Esophagus muscularis mucosa (tissue), 3 donors: Measurements from ENCODE around the gene FAM98C.

ENCODE experiments used
- POLR2AphosphoS5 ChIP-seq, 2 donors: sonication (generic); formaldehyde crosslinking; IDR thresholded peaks; one replicate each; pipeline ENCODE4 v1.6.1; 2017; ENCODE audit warnings: antibody characterized with exemption in 2 of 2
- TF ChIP-seq, protein P1 (sequence below), 3 experiments: fragments of 200-600 bp in 2 of 3; fragments of 450-650 bp in 1 of 3; sonication (generic) in 2 of 3; IDR thresholded peaks; one replicate each; pipeline ENCODE4 v1.5.1; 2017 to 2019; ENCODE audit warnings: antibody characterized with exemption in 3 of 3, mild to moderate bottlenecking in 2 of 3, moderate library complexity in 1 of 3

DNA sequence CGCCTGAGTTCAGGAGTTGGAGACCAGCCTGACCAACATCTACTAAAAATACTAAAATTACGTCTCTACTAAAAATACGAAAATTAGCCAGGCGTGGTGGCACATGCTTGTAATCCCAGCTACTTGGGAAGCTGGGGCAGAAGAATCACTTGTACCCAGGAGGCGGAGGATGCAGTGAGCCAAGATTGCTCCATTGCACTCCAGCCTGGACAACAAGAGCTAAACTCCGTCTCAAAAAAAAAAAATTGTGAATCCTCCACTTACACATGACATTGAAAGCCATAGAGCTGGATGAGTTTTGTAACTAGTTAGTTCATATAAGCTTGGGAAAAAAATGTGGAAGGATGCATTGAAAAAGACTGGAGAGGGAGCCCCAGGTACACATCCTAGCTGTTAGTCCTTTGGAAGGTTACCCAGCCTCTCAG is 29.0 kb upstream of the FAM98C start:
- TF ChIP-seq, protein P1, sequence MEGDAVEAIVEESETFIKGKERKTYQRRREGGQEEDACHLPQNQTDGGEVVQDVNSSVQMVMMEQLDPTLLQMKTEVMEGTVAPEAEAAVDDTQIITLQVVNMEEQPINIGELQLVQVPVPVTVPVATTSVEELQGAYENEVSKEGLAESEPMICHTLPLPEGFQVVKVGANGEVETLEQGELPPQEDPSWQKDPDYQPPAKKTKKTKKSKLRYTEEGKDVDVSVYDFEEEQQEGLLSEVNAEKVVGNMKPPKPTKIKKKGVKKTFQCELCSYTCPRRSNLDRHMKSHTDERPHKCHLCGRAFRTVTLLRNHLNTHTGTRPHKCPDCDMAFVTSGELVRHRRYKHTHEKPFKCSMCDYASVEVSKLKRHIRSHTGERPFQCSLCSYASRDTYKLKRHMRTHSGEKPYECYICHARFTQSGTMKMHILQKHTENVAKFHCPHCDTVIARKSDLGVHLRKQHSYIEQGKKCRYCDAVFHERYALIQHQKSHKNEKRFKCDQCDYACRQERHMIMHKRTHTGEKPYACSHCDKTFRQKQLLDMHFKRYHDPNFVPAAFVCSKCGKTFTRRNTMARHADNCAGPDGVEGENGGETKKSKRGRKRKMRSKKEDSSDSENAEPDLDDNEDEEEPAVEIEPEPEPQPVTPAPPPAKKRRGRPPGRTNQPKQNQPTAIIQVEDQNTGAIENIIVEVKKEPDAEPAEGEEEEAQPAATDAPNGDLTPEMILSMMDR (IDR thresholded peaks at IDR 0.05) = no peak
- TF ChIP-seq POLR2AphosphoS5 (IDR thresholded peaks at IDR 0.05) = no peak
